Measurements from ENCODE around the gene THUMPD3. TPM values are rescaled to one million over a fixed set of nuclear protein-coding genes. Genes with fewer than 3 reads are reported as not detected.

Gene THUMPD3
- polyA plus RNA-seq, 1 donor, result 27.0 TPM

- peak; percentile 95 for DNase-seq
Measured at GRCh38 chr3:9422712-9423424, 60.0 kb downstream of the THUMPD3 start.

GRCh38 chr3:9428411-9428810 lies 65.6 kb downstream of the THUMPD3 start:
- no peak for DNase-seq

GRCh38 chr3:9430733-9431132 lies 67.9 kb downstream of the THUMPD3 start:
- DNase-seq, result no peak

GRCh38 chr3:9433627-9434521 lies 71.0 kb downstream of the THUMPD3 start:
- DNase-seq, result no peak

GRCh38 chr3:9435316-9435715 lies 72.5 kb downstream of the THUMPD3 start:
- no peak for DNase-seq

Other genes with a start within 250 kb of the THUMPD3 start
- gene SRGAP3, start 113.4 kb upstream of the THUMPD3 start, polyA plus RNA-seq (ENCODE audit: insufficient read length), result 24.1 TPM
- 111 TPM for gene SETD5, start 34.6 kb downstream of the THUMPD3 start, polyA plus RNA-seq (ENCODE audit: insufficient read length)
- gene LHFPL4, start 190.8 kb downstream of the THUMPD3 start, polyA plus RNA-seq (ENCODE audit: insufficient read length), result 0.04 TPM